Measurements from ENCODE around the gene A2M.

A2M gene

DNA sequence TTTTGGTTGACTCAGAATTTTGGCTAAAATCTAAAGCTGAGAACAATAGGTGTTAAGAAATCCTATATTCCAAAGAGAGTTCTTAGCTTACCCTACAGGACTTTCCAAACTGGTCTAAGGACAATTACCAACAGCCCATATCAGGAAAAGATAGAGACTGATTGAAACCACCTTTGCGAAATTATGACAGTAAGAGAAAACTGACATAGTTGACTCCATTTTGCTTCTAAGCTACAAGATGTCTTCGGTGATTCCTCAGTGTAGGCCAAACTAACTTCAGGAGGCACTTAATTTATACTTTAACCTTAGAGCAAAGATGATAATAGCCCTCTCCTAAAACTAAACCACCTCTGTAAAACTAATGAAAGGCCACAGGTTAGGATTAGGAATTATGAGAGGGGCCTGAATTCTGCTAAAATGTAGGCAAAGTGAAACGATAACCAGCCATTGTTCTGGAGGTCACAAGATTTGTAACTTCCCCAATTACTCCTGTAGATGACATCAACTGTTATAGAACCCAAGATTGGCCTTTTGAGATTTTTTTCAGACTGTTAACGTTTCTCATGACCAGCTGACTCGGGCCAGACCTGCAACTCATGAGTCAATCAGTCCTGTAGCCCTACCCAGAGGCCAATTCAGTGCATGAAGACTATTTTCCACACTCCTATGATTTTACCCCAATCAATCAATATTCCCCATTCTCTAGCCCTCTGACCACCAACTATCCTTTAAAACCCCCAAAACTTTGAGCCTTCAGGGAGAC, 83.3 kb downstream of the A2M start:
- no peaks in the 10 kb centered on the region for H3K36me3 ChIP-seq (ENCODE audit: low read length)
- no peaks in the 10 kb centered on the region for H3K9me2 ChIP-seq (replicated peaks; ENCODE audit: insufficient read depth, low read length)
- no peaks in the 10 kb centered on the region for H3F3A ChIP-seq (ENCODE audit: insufficient read depth)
- H4K20me1 ChIP-seq (ENCODE audit: low read depth, low read length) = no peaks in the 10 kb centered on the region
- H3K27me3 ChIP-seq (ENCODE audit: low read length) = no peaks in the 10 kb centered on the region
- TF ChIP-seq, protein P1, sequence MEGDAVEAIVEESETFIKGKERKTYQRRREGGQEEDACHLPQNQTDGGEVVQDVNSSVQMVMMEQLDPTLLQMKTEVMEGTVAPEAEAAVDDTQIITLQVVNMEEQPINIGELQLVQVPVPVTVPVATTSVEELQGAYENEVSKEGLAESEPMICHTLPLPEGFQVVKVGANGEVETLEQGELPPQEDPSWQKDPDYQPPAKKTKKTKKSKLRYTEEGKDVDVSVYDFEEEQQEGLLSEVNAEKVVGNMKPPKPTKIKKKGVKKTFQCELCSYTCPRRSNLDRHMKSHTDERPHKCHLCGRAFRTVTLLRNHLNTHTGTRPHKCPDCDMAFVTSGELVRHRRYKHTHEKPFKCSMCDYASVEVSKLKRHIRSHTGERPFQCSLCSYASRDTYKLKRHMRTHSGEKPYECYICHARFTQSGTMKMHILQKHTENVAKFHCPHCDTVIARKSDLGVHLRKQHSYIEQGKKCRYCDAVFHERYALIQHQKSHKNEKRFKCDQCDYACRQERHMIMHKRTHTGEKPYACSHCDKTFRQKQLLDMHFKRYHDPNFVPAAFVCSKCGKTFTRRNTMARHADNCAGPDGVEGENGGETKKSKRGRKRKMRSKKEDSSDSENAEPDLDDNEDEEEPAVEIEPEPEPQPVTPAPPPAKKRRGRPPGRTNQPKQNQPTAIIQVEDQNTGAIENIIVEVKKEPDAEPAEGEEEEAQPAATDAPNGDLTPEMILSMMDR (IDR thresholded peaks at IDR 0.05; ENCODE audit: insufficient read depth, low read length, poor library complexity, severe bottlenecking) = no peak
- no peak overlapping the region for H2AFZ ChIP-seq (ENCODE audit: low read depth, low read length, severe bottlenecking)
- H3K9ac ChIP-seq (ENCODE audit: low read length) = no peak overlapping the region
- no peaks in the 10 kb centered on the region for H3K79me2 ChIP-seq (ENCODE audit: insufficient read depth, low read length)
- no peaks in the 10 kb centered on the region for H3K9me3 ChIP-seq (ENCODE audit: insufficient read depth, low read length)
- no peak overlapping the region for H3K4me3 ChIP-seq (ENCODE audit: insufficient read depth, low read length, poor library complexity, severe bottlenecking)
- H3K27ac ChIP-seq (ENCODE audit: low read depth, low read length) = no peak overlapping the region
- no peak overlapping the region for H3K4me2 ChIP-seq (ENCODE audit: low read depth, low read length, poor library complexity, severe bottlenecking)

DNA sequence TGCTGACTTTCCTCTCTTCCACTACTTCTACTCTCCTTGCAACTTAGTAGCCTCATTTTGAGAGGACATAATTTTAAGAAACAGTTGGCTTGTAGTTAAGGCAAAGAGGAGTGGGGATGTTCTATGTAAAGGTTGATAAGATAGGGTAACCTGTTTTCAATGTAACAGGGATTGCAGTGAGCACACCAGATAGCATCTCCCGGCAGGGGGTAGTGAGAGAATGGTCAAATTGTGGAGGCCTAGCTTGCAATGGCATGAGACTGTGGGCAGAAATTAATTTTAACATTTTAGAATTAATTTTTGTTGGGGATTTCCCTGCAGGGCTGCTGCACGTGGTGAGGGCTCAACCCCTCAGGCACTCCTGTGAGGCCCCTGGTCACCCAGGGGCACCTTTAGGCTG, 84.9 kb downstream of the A2M start:
- no peaks in the 10 kb centered on the region for H3K9me3 ChIP-seq (ENCODE audit: insufficient read depth, low read length)
- no peaks in the 10 kb centered on the region for H3K27me3 ChIP-seq (ENCODE audit: low read length)
- H3F3A ChIP-seq (ENCODE audit: insufficient read depth) = no peaks in the 10 kb centered on the region
- no peak overlapping the region for H3K9ac ChIP-seq (ENCODE audit: low read length)
- H3K4me2 ChIP-seq (ENCODE audit: low read depth, low read length, poor library complexity, severe bottlenecking) = no peak overlapping the region
- no peak overlapping the region for H2AFZ ChIP-seq (ENCODE audit: low read depth, low read length, severe bottlenecking)
- no peak overlapping the region for H3K4me3 ChIP-seq (ENCODE audit: insufficient read depth, low read length, poor library complexity, severe bottlenecking)
- H3K9me2 ChIP-seq (replicated peaks; ENCODE audit: insufficient read depth, low read length) = no peaks in the 10 kb centered on the region
- no peaks in the 10 kb centered on the region for H4K20me1 ChIP-seq (ENCODE audit: low read depth, low read length)
- H3K27ac ChIP-seq (ENCODE audit: low read depth, low read length) = no peak overlapping the region
- H3K79me2 ChIP-seq (ENCODE audit: insufficient read depth, low read length) = no peaks in the 10 kb centered on the region
- no peaks in the 10 kb centered on the region for H3K36me3 ChIP-seq (ENCODE audit: low read length)
- TF ChIP-seq, protein P1 (IDR thresholded peaks at IDR 0.05; ENCODE audit: insufficient read depth, low read length, poor library complexity, severe bottlenecking) = no peak
- no peak for TF ChIP-seq EZH2phosphoT487 (conservative IDR thresholded peaks at IDR 0.05; ENCODE audit: low read length)

DNA sequence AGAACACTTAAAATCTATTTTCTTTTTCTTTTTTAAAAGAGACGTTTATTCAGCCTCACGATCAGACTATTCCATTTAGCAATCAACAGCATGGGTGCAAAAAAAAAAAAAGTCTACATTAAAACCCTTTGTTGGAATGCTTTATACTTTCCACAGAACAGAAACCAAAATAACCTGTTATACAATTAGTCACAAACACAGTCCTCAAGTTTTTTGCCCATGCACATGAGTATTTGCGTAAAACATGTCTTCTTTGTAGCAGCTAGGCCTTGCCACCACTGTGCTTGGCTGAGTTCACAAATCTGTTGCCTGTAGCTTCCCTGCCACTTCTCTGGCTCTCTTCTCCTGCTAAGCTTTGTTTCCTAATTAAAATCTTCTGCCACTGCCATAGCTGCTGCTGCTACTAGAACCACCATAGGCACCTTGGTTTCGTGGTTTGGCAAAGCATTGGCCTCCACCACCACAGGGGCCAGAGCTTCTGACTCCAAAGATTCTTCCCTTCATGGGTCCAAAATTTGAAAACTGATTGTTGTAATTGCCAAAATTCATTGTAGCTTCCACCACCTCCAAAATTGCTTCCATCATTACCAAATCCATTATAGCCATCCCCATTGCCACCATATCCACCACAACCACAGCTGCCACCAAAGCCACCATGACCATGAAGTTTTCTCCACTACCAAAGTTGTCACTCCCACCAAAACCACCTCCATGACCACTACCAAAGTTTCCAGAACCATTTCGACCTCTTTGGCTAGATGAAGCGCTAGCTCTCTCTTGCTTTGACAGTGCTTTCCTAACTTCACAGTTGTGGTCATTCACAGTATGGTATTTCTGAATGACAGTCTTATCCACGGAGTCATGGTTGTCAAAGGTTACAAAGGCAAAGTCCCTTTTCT, 88.3 kb downstream of the A2M start:
- H3K36me3 ChIP-seq (ENCODE audit: low read length) = no peaks in the 10 kb centered on the region
- no peak overlapping the region for H3K27ac ChIP-seq (ENCODE audit: low read depth, low read length)
- H3K9me2 ChIP-seq (replicated peaks; ENCODE audit: insufficient read depth, low read length) = no peaks in the 10 kb centered on the region

More for the DNA sequence above, 88.3 kb downstream of the A2M start:
- no peaks in the 10 kb centered on the region for H3K27me3 ChIP-seq (ENCODE audit: low read length)
- H3K79me2 ChIP-seq (ENCODE audit: insufficient read depth, low read length) = no peaks in the 10 kb centered on the region
- H3K9ac ChIP-seq (ENCODE audit: low read length) = no peak overlapping the region
- H3K4me2 ChIP-seq (ENCODE audit: low read depth, low read length, poor library complexity, severe bottlenecking) = no peak overlapping the region
- no peaks in the 10 kb centered on the region for H3F3A ChIP-seq (ENCODE audit: insufficient read depth)
- H2AFZ ChIP-seq (ENCODE audit: low read depth, low read length, severe bottlenecking) = no peak overlapping the region
- no peak overlapping the region for H3K4me3 ChIP-seq (ENCODE audit: insufficient read depth, low read length, poor library complexity, severe bottlenecking)
- H3K9me3 ChIP-seq (ENCODE audit: insufficient read depth, low read length) = no peaks in the 10 kb centered on the region
- TF ChIP-seq EZH2phosphoT487 (conservative IDR thresholded peaks at IDR 0.05; ENCODE audit: low read length) = no peak
- TF ChIP-seq, protein P1 (IDR thresholded peaks at IDR 0.05; ENCODE audit: insufficient read depth, low read length, poor library complexity, severe bottlenecking) = no peak
- H4K20me1 ChIP-seq (ENCODE audit: low read depth, low read length) = no peaks in the 10 kb centered on the region

Measured in SU-DHL-6 (cell line).